Dedifferentiated amniotic fluid mesenchymal stem cell (primary cell): ENCODE results near the gene TTC39C.
"Not testable (repeated sequence)": the region's sequence is repeated elsewhere in the genome, so short reads cannot be mapped to it uniquely, and the experiment has no call there.

Source experiments
- DNase-seq: peaks from one replicate; pipeline ENCODE4 v3.0.0-alpha.2; 2016; ENCODE audit errors: extremely low spot score

Gene TTC39C

GRCh38 chr18:24053211-24053610 is 38.7 kb downstream of the TTC39C start:
- no peak for DNase-seq

- DNase-seq = no peak
Measured at GRCh38 chr18:24054130-24054529, 39.6 kb downstream of the TTC39C start.

DNA sequence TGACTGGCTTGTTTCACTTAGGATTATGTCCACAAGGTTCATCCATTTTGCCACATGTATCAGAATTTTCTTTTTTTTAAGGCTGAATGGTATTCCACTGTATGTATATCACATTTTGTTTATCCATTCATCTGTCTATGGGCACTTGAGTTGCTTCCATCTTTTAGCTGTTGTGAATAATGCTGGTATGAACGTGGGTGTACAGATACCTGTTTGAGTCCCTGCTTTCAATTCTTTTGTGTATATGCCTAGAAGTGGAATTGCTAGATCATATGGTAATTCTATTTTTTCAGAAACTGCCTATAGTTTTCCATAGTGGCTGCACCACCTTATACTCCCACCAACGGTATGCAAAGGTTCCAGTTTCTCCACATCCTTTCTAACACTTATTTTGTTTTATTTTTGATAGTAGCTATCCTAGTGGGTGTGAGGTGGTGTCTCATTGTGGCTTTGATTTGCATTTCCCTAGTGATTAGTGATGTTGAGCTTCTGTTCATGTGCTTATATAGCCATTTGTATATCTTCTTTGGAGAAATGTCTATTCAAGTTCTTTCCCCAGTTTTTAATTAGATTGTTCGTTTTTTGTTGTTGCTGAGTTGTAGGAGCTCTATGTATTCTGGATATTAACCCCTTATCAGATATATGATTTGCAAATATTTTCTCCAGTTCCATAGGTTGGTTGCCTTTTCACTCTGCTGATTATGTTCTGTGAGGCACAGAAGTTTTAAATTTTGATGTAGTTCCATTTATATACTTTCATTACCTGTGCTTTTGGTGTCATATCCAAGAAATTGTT is 40.7 kb downstream of the TTC39C start:
- no peak for DNase-seq

DNA sequence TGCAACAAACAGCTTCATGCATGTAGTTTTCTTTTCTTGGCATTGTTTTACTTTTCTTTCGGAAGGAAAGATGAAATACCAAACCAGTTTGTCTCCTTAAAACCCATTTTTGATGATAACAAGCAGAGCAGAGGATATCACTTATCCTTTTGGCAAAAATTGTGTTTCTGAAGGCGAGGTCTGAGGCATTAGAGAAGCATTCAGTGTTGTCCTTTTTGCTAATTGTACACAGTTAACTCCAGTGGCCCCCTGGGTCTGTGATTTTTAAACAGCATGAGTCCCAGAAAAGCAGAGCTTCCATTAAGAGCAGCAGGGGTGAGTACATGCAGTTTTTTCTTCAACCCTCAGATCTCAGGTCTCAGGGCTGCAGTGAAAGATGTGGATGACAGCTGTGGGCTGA is 41.3 kb downstream of the TTC39C start:
- DNase-seq = peak; percentile 17

DNA sequence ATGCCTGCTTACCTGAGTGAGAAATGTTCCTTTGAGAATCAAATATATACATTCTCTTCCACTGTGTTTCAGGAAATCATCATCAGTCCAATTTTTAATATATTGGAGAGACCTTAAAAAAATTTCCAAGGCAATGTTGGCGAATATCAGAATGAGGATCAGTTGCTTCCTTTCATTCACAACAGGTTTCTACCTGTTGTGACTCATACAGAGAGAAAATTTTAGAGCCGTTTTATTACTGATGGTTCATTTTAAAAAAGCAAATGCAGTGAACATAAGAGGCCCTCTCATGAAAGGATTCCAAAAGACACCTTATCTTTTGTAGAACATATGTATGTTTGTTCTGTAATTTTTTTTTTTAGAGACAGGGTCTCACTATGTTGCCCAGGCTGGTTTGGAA is 42.0 kb downstream of the TTC39C start:
- DNase-seq = no peak

GRCh38 chr18:24057804-24058203 is 43.2 kb downstream of the TTC39C start:
- no peak for DNase-seq

GRCh38 chr18:24059385-24059784 is 44.8 kb downstream of the TTC39C start:
- not testable (repeated sequence) for DNase-seq

- peak; percentile 31 for DNase-seq
Measured at GRCh38 chr18:24060644-24061043, 46.1 kb downstream of the TTC39C start.

GRCh38 chr18:24063121-24063731 is 48.7 kb downstream of the TTC39C start:
- DNase-seq = no peak

DNA sequence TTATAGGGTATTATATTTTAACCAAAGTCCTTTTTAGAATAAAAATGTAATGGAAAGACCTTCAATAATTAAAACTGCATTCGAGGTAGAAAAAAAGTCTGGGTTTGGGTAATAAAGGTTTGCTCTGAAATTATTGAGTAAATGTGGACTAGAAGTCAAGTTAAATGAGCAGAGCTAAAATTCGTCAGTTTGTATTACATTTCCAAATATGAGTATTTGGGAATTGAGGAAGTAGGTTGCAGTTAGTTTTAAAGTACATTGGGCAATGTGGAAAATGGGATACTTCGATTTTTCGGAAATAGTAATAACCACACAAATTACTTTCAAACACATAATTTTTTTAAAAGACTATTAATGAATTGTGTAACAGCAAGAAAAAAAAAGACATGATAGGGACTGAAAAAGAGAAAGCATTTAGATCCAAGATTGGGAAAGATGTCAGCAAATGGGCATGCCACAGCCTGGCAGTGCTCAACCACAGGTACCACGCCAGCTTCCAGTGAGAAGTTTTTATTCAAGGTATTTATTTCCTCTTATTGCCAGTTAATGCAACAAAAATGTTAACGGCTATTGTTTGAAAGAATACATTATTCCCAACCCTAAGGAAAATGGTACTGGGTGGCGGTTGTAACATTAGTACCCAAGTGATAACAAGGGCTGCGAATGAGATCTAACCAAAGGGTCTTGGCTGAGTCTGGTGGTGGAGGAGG is 50.0 kb downstream of the TTC39C start:
- no peak for DNase-seq

DNA sequence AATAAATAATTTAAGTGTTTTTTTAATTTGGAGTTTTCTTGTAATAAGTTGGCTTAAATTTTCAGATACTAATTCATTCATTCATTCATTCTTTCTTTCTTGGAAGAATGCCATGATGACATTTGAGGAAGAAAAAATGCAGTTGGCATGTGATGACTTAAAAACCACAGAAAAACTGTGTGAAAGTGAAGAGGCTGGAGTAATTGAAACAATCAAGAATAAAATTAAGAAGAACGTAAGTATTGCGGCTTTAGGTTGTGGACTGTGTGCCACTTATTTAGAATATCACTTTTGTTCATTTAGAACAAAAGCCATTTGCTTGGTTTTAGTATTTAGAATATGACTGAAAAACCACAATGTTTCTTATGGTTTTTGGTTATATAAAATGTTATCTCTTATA is 51.4 kb downstream of the TTC39C start:
- DNase-seq = no peak

GRCh38 chr18:24068945-24069693 is 54.6 kb downstream of the TTC39C start:
- no peak for DNase-seq

DNA sequence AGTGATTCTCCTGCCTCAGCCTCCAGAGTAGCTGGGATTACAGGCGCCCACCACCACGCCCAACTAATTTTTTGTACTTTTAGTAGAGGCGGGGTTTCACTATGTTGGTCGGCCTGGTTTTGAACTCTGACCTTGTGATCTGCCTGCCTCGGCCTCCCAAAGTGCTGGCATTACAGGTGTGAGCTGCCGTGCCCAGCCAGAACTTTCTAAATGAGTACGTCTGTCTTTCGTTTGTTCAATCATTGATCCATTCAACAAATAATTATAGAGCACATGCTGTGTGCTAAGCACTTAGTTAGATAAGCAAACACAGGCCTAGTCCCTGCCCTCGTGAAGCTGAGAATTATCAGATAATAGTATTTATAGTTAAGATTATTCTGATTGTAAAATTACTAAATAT is 56.5 kb downstream of the TTC39C start:
- no peak for DNase-seq

DNA sequence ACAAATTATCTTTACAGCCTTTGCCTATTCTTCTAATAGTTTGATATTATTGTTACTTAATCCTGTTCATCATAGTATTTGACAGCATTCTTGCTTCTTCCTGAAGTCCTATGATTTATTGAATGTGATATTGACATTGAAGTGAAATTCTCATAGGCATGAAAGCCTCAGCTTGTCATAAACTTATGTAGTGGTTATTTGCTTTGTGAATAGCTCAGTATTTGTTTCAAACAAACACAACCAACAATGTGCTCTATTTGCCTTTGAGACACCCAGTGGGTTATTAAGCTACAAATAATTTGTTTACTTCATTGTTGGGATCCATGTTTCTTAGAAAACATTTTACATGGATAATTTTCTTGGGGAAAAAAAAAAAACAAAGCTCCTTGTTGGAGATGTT is 57.2 kb downstream of the TTC39C start:
- no peak for DNase-seq

- DNase-seq = no peak
Measured at GRCh38 chr18:24072743-24073142, 58.2 kb downstream of the TTC39C start.

- DNase-seq = no peak
Measured at GRCh38 chr18:24073791-24074190, 59.2 kb downstream of the TTC39C start.

GRCh38 chr18:24074757-24075156 is 60.2 kb downstream of the TTC39C start:
- DNase-seq = not testable (repeated sequence)

- DNase-seq = peak; percentile 77
Measured at GRCh38 chr18:24075767-24076597, 61.4 kb downstream of the TTC39C start.

- DNase-seq = no peak
Measured at GRCh38 chr18:24076950-24077349, 62.4 kb downstream of the TTC39C start.

DNA sequence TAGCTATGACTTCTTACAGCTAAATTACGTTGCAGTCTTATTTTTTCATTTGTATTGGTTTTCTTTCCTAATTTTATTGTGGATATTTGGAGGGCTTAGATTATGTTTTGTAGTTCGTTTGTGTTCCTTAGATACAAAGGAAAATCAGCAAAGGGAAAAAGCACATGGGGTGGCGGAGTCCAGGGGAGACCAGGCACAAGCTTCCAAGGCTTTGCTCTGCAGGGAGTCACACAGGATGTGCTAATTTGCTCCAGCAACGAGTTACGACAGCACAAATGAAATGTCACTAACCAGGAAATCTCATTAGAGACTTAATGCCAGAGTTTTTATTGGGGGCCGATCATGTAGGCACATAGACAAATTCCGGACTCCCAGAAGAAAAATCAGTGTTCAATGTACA is 63.8 kb downstream of the TTC39C start:
- no peak for DNase-seq

- DNase-seq = no peak
Measured at GRCh38 chr18:24080861-24081260, 66.3 kb downstream of the TTC39C start.
